ENCODE data around the gene STRA6. TPM values are rescaled to one million over a fixed set of nuclear protein-coding genes. Genes with fewer than 3 reads are reported as not detected.
A peak's percentile ranks its signal among the peaks of the same experiment; 100 is the strongest.

The STRA6 gene
- total RNA-seq (not detected), polyA plus RNA-seq (not detected)

GRCh38 chr15:74202452-74203401, at the start of gene STRA6:
STRA6 (minus strand) TSS chr15:74202787; CDS start chr15:74202267, 520 bp downstream.
- CTCF ChIA-PET = no interaction called here
- Mint-ChIP-seq H3K4me3 (no peak within 1 kb of the TSS), H3K4me1 (no peaks in the 10 kb centered on the region), H3K27me3 (peaks cover 11 to 34% of the 10 kb centered on the region in 2 donors), H3K9me3 (no peaks in the 10 kb centered on the region), H3K36me3 (no peaks in the 10 kb centered on the region), H3K27ac (no peak within 1 kb of the TSS)
- Histone ChIP-seq H3K9me3 (ENCODE audit: low read length) (no peaks in the 10 kb centered on the region), H3K27ac (ENCODE audit: low read depth, low read length) (no peak within 1 kb of the TSS), H3K4me1 (ENCODE audit: insufficient read depth, low read length) (no peaks in the 10 kb centered on the region), H3K4me3 (ENCODE audit: low read length) (no peak within 1 kb of the TSS), H3K36me3 (ENCODE audit: insufficient read depth, low read length) (no peaks in the 10 kb centered on the region), H3K27me3 (ENCODE audit: insufficient read depth, low read length, poor library complexity, severe bottlenecking) (no peaks in the 10 kb centered on the region)
- POLR2A ChIA-PET = no interaction called here
- DNase-seq = no peak

- DNase-seq = no peak
- no peak overlapping the region for H3K4me3 Mint-ChIP-seq
- Histone ChIP-seq H3K27me3 (ENCODE audit: insufficient read depth, low read length, poor library complexity, severe bottlenecking) (no peaks in the 10 kb centered on the region), H3K4me3 (ENCODE audit: low read length) (no peak overlapping the region), H3K27ac (ENCODE audit: low read depth, low read length) (no peak overlapping the region), H3K36me3 (ENCODE audit: insufficient read depth, low read length) (no peaks in the 10 kb centered on the region), H3K9me3 (ENCODE audit: low read length) (no peaks in the 10 kb centered on the region), H3K4me1 (ENCODE audit: insufficient read depth, low read length) (no peaks in the 10 kb centered on the region)
- H3K27ac Mint-ChIP-seq = no peak overlapping the region
- H3K9me3 Mint-ChIP-seq = no peaks in the 10 kb centered on the region
- peaks cover 3 to 17% of the 10 kb centered on the region in 2 donors for H3K27me3 Mint-ChIP-seq
- no peaks in the 10 kb centered on the region for H3K4me1 Mint-ChIP-seq
- ChIA-PET POLR2A (no interaction called here), CTCF (no interaction called here)
- no peaks in the 10 kb centered on the region for H3K36me3 Mint-ChIP-seq
These were observed 49.7 kb upstream of the STRA6 start for GRCh38 chr15:74252291-74252690.

GRCh38 chr15:74251131-74251811, 48.7 kb upstream of the STRA6 start:
- H3K36me3 Mint-ChIP-seq = no peaks in the 10 kb centered on the region
- ChIA-PET CTCF (no interaction called here), POLR2A (no interaction called here)
- H3K4me3 Mint-ChIP-seq = no peak overlapping the region
- no peaks in the 10 kb centered on the region for H3K36me3 ChIP-seq (ENCODE audit: insufficient read depth, low read length)
- no peak for DNase-seq
- no peaks in the 10 kb centered on the region for H3K9me3 Mint-ChIP-seq
- no peak overlapping the region for H3K4me3 ChIP-seq (ENCODE audit: low read length)
- no peak overlapping the region for H3K27ac Mint-ChIP-seq
- H3K27me3 ChIP-seq (ENCODE audit: insufficient read depth, low read length, poor library complexity, severe bottlenecking) = no peaks in the 10 kb centered on the region
- H3K9me3 ChIP-seq (ENCODE audit: low read length) = no peaks in the 10 kb centered on the region
- H3K4me1 Mint-ChIP-seq = no peaks in the 10 kb centered on the region
- no peaks in the 10 kb centered on the region for H3K4me1 ChIP-seq (ENCODE audit: insufficient read depth, low read length)
- peaks cover 6 to 16% of the 10 kb centered on the region in 2 donors for H3K27me3 Mint-ChIP-seq
- no peak overlapping the region for H3K27ac ChIP-seq (ENCODE audit: low read depth, low read length)

- CTCF ChIA-PET = no interaction called here
- no peak overlapping the region for H3K4me3 Mint-ChIP-seq
These were observed 47.7 kb upstream of the STRA6 start for GRCh38 chr15:74250266-74250665.

GRCh38 chr15:74245342-74245931, 42.9 kb upstream of the STRA6 start:
- Histone ChIP-seq H3K4me3 (ENCODE audit: low read length) (no peak overlapping the region), H3K36me3 (ENCODE audit: insufficient read depth, low read length) (no peaks in the 10 kb centered on the region), H3K27ac (ENCODE audit: low read depth, low read length) (no peak overlapping the region), H3K9me3 (ENCODE audit: low read length) (no peaks in the 10 kb centered on the region), H3K4me1 (ENCODE audit: insufficient read depth, low read length) (no peaks in the 10 kb centered on the region), H3K27me3 (ENCODE audit: insufficient read depth, low read length, poor library complexity, severe bottlenecking) (peaks cover 4% of the 10 kb centered on the region)
- Mint-ChIP-seq H3K27ac (peak overlapping the region in 1 of 8 donors; percentile 71), H3K27me3 (peaks cover 26 to 48% of the 10 kb centered on the region in 2 donors), H3K9me3 (peaks cover 0 to 2% (median 0%) of the 10 kb centered on the region in 5 donors), H3K4me1 (peaks cover 6 to 13% (median 8%) of the 10 kb centered on the region in 3 donors), H3K36me3 (no peaks in the 10 kb centered on the region), H3K4me3 (no peak overlapping the region)
- ChIA-PET CTCF (no interaction called here), POLR2A (no interaction called here)
- DNase-seq = peak in 1 of 5 donors; percentile 17

More at GRCh38 chr15:74250266-74250665, 47.7 kb upstream of the STRA6 start:
- DNase-seq = no peak
- H3K4me3 ChIP-seq (ENCODE audit: low read length) = no peak overlapping the region
- Mint-ChIP-seq H3K9me3 (no peaks in the 10 kb centered on the region), H3K27ac (no peak overlapping the region), H3K4me1 (peaks cover 0 to 4% (median 2%) of the 10 kb centered on the region in 3 donors), H3K36me3 (no peaks in the 10 kb centered on the region), H3K27me3 (peaks cover 12 to 22% of the 10 kb centered on the region in 2 donors)
- H3K9me3 ChIP-seq (ENCODE audit: low read length) = no peaks in the 10 kb centered on the region
- no peaks in the 10 kb centered on the region for H3K36me3 ChIP-seq (ENCODE audit: insufficient read depth, low read length)
- no peaks in the 10 kb centered on the region for H3K27me3 ChIP-seq (ENCODE audit: insufficient read depth, low read length, poor library complexity, severe bottlenecking)
- no peaks in the 10 kb centered on the region for H3K4me1 ChIP-seq (ENCODE audit: insufficient read depth, low read length)
- POLR2A ChIA-PET = no interaction called here
- H3K27ac ChIP-seq (ENCODE audit: low read depth, low read length) = no peak overlapping the region

- POLR2A ChIA-PET = no interaction called here
- Histone ChIP-seq H3K27ac (ENCODE audit: low read depth, low read length) (no peak overlapping the region), H3K4me3 (ENCODE audit: low read length) (no peak overlapping the region), H3K9me3 (ENCODE audit: low read length) (no peaks in the 10 kb centered on the region), H3K27me3 (ENCODE audit: insufficient read depth, low read length, poor library complexity, severe bottlenecking) (peaks cover 4% of the 10 kb centered on the region), H3K36me3 (ENCODE audit: insufficient read depth, low read length) (no peaks in the 10 kb centered on the region), H3K4me1 (ENCODE audit: insufficient read depth, low read length) (no peaks in the 10 kb centered on the region)
- no peak overlapping the region for H3K4me3 Mint-ChIP-seq
- H3K27me3 Mint-ChIP-seq = peaks cover 26 to 46% of the 10 kb centered on the region in 2 donors
- DNase-seq = no peak
- CTCF ChIA-PET = no interaction called here
- peak overlapping the region in 1 of 8 donors; percentile 71 for H3K27ac Mint-ChIP-seq
- peaks cover 0 to 2% (median 0%) of the 10 kb centered on the region in 5 donors for H3K9me3 Mint-ChIP-seq
- no peaks in the 10 kb centered on the region for H3K36me3 Mint-ChIP-seq
- H3K4me1 Mint-ChIP-seq = peaks cover 6 to 13% (median 8%) of the 10 kb centered on the region in 3 donors
These were observed 42.3 kb upstream of the STRA6 start for GRCh38 chr15:74244822-74245341.

GRCh38 chr15:74243431-74243830, 40.8 kb upstream of the STRA6 start:
- H3K9me3 Mint-ChIP-seq = peaks cover 0 to 2% (median 0%) of the 10 kb centered on the region in 5 donors
- POLR2A ChIA-PET = no interaction called here
- Histone ChIP-seq H3K4me3 (ENCODE audit: low read length) (no peak overlapping the region), H3K4me1 (ENCODE audit: insufficient read depth, low read length) (no peaks in the 10 kb centered on the region), H3K27me3 (ENCODE audit: insufficient read depth, low read length, poor library complexity, severe bottlenecking) (peaks cover 4% of the 10 kb centered on the region), H3K27ac (ENCODE audit: low read depth, low read length) (no peak overlapping the region), H3K9me3 (ENCODE audit: low read length) (no peaks in the 10 kb centered on the region), H3K36me3 (ENCODE audit: insufficient read depth, low read length) (no peaks in the 10 kb centered on the region)
- peaks cover 26 to 51% of the 10 kb centered on the region in 2 donors for H3K27me3 Mint-ChIP-seq
- H3K36me3 Mint-ChIP-seq = no peaks in the 10 kb centered on the region
- CTCF ChIA-PET = no interaction called here
- H3K27ac Mint-ChIP-seq = no peak overlapping the region
- no peak overlapping the region for H3K4me3 Mint-ChIP-seq
- peaks cover 6 to 13% (median 8%) of the 10 kb centered on the region in 3 donors for H3K4me1 Mint-ChIP-seq
- DNase-seq = no peak
